Gastroesophageal sphincter (tissue), 4 donors: ENCODE data around the gene FOXL3. TPM values are rescaled to one million over a fixed set of nuclear protein-coding genes. Genes with fewer than 3 reads are reported as not detected.

Source experiments
- ATAC-seq: fragments of 150-250 bp; one replicate; pipeline ENCODE4 v1.9.1; 2016; ENCODE audit warnings: mild to moderate bottlenecking, moderate library complexity
- H3K27ac ChIP-seq, 4 donors: fragments of 200-600 bp; sonication (generic) in 3 of 4; 1 replicate in 3 of 4; 2 replicates in 1 of 4; pipeline ENCODE4 v1.5.1; 2016 to 2019
- H3K27me3 ChIP-seq: fragments of 200-600 bp; sonication (generic); one replicate; pipeline ENCODE4 v1.5.1; 2019
- H3K36me3 ChIP-seq, 2 donors: fragments of 200-600 bp; sonication (generic); one replicate each; pipeline ENCODE4 v1.5.1; 2019; ENCODE audit warnings: control low read depth in 1 of 2
- H3K4me1 ChIP-seq, 3 donors: fragments of 200-600 bp; sonication (generic); 1 replicate in 2 of 3; 2 replicates in 1 of 3; pipeline ENCODE4 v1.5.1; 2016 to 2019; ENCODE audit warnings: control low read depth in 2 of 3
- H3K4me3 ChIP-seq, 2 donors: fragments of 200-600 bp; sonication (generic); one replicate each; pipeline ENCODE4 v1.5.1; 2019; ENCODE audit warnings: mild to moderate bottlenecking in 1 of 2, moderate library complexity in 1 of 2
- H3K9me3 ChIP-seq, 3 donors: fragments of 200-600 bp; sonication (generic); one replicate each; pipeline ENCODE4 v1.5.1; 2017 to 2019; ENCODE audit warnings: control low read depth in 2 of 3
- EP300 ChIP-seq: sonication (generic); formaldehyde crosslinking; IDR thresholded peaks from one replicate; pipeline ENCODE4 v1.6.1; 2017; ENCODE audit warnings: antibody characterized with exemption, mild to moderate bottlenecking
- POLR2A ChIP-seq, 2 donors: fragments of 450-650 bp; IDR thresholded peaks; one replicate each; pipeline ENCODE4 v1.6.1; 2017; ENCODE audit warnings: antibody characterized with exemption in 2 of 2, mild to moderate bottlenecking in 2 of 2, moderate library complexity in 1 of 2
- POLR2AphosphoS5 ChIP-seq: sonication (generic); formaldehyde crosslinking; IDR thresholded peaks from one replicate; pipeline ENCODE4 v1.6.1; 2017; ENCODE audit warnings: antibody characterized with exemption
- WGBS, 2 donors: methylation state at CpG; one replicate each; pipeline ENCODE4 v1.1.5; 2018; ENCODE audit warnings: low coverage in 1 of 2; 5-methylcytosine and 5-hydroxymethylcytosine counted together
- total RNA-seq, 4 donors: library from RNA; depleted of rRNA; stranded (reverse); fragments of >200 nt; gene quantifications; one replicate each; pipeline ENCODE4 v1.1.0, GENCODE V29; 2016
- TF ChIP-seq, protein P1 (sequence below), 4 experiments: fragments of 200-600 bp in 2 of 4; fragments of 450-650 bp in 2 of 4; sonication (generic) in 1 of 4; IDR thresholded peaks; one replicate each; pipeline ENCODE4 v1.5.1; 2017 to 2019; ENCODE audit warnings: antibody characterized with exemption in 4 of 4, mild to moderate bottlenecking in 2 of 4, moderate library complexity in 2 of 4

Gene FOXL3
- total RNA-seq, 4 donors from 2014 or later, result not detected

DNA sequence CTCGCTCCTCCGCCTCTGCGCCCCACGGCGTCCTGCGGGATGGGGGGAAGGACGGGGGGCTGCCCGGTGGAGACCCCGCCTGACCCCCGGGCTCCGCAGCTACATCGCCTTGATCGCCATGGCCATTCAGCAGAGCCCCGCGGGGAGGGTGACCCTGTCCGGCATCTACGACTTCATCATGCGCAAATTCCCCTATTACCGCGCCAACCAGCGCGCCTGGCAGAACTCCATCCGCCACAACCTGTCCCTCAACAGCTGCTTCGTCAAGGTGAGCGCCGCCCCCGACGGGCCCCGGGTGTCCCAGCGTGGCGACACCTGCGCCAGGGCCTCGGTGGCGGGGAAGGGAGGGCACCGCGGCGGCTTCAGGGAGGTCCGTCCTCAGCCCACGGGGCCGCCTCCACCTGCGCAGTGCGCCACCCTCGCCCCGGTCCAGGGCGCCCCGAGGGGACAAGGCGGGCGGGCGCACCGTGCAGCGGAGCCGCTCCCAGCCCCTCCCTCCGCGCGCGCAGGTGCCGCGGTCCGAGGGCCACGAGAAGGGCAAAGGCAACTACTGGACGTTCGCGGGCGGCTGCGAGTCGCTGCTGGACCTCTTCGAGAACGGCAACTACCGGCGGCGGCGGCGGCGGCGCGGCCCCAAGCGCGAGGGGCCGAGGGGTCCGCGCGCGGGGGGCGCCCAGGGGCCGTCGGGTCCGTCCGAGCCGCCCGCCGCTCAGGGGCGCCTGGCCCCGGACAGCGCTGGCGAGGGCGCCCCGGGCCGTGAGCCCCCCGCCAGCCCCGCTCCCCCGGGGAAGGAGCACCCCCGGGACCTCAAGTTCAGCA, 793 bp downstream of the FOXL3 start:
- WGBS, 2 donors, result no CpG with 5 or more reads among the region's 102 CpGs
- Histone ChIP-seq H3K4me1 (peaks cover 0 to 22% (median 4%) of the 10 kb centered on the region in 3 donors), H3K36me3 (no peaks in the 10 kb centered on the region), H3K9me3 (no peaks in the 10 kb centered on the region), H3K4me3 (no peak overlapping the region), H3K27ac (no peak overlapping the region), H3K27me3 (peaks cover 88% of the 10 kb centered on the region)
- TF ChIP-seq, protein P1, sequence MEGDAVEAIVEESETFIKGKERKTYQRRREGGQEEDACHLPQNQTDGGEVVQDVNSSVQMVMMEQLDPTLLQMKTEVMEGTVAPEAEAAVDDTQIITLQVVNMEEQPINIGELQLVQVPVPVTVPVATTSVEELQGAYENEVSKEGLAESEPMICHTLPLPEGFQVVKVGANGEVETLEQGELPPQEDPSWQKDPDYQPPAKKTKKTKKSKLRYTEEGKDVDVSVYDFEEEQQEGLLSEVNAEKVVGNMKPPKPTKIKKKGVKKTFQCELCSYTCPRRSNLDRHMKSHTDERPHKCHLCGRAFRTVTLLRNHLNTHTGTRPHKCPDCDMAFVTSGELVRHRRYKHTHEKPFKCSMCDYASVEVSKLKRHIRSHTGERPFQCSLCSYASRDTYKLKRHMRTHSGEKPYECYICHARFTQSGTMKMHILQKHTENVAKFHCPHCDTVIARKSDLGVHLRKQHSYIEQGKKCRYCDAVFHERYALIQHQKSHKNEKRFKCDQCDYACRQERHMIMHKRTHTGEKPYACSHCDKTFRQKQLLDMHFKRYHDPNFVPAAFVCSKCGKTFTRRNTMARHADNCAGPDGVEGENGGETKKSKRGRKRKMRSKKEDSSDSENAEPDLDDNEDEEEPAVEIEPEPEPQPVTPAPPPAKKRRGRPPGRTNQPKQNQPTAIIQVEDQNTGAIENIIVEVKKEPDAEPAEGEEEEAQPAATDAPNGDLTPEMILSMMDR (IDR thresholded peaks at IDR 0.05), result no peak
- no peak for TF ChIP-seq POLR2AphosphoS5
- no peak for TF ChIP-seq EP300
- TF ChIP-seq POLR2A (IDR thresholded peaks at IDR 0.05), result no peak
- no peak for ATAC-seq

- TF ChIP-seq EP300 (no peak), POLR2A (IDR thresholded peaks at IDR 0.05) (no peak)
- H3K27me3 ChIP-seq, result peaks cover 88% of the 10 kb centered on the region
- WGBS, 2 donors, result 74 to 80% methylated on average over 1 to 3 of the region's 21 CpGs
Observed at GRCh38 chr7:291373-292092, 1.6 kb downstream of the FOXL3 start.

GRCh38 chr7:292226-292625, 2.3 kb downstream of the FOXL3 start:
- peaks cover 86% of the 10 kb centered on the region for H3K27me3 ChIP-seq
- no peak for TF ChIP-seq POLR2AphosphoS5
- no peak for TF ChIP-seq POLR2A (IDR thresholded peaks at IDR 0.05)
- TF ChIP-seq EP300, result no peak
- TF ChIP-seq, protein P1 (IDR thresholded peaks at IDR 0.05), result no peak
- H3K4me3 ChIP-seq, result no peak overlapping the region
- WGBS, 2 donors, result 69 to 79% methylated on average over 3 to 4 of the region's 7 CpGs
- H3K4me1 ChIP-seq, result peaks cover 0 to 22% (median 4%) of the 10 kb centered on the region in 3 donors
- no peaks in the 10 kb centered on the region for H3K9me3 ChIP-seq
- no peaks in the 10 kb centered on the region for H3K36me3 ChIP-seq
- H3K27ac ChIP-seq, result no peak overlapping the region
- ATAC-seq, result no peak

More at GRCh38 chr7:291373-292092, 1.6 kb downstream of the FOXL3 start:
- no peak overlapping the region for H3K27ac ChIP-seq
- H3K9me3 ChIP-seq, result no peaks in the 10 kb centered on the region
- H3K36me3 ChIP-seq, result no peaks in the 10 kb centered on the region
- H3K4me1 ChIP-seq, result peaks cover 0 to 22% (median 4%) of the 10 kb centered on the region in 3 donors
- H3K4me3 ChIP-seq, result no peak overlapping the region
- no peak for ATAC-seq

DNA sequence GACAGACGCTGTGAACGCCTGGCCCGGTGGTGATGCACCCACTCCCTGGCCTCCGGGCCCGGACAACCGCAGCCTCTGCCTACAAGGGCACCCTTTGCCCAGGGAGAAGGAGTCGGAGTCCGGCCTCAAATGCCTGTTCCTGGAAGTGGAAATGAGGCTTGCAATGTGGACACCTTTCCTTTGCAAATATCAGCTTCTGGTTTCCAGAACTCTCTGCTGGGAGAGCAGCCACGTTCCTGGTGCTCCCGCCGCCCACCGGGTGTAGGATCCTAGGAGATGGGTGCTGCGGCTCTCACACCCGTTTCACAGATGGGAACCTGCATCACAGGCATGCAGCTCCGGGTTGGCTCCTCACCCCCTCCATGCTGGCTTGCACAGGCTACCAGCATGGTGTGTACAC, 2.9 kb downstream of the FOXL3 start:
- no peak for TF ChIP-seq EP300
- TF ChIP-seq POLR2AphosphoS5, result no peak
- TF ChIP-seq POLR2A (IDR thresholded peaks at IDR 0.05), result no peak
- TF ChIP-seq, protein P1 (IDR thresholded peaks at IDR 0.05), result no peak
- no peaks in the 10 kb centered on the region for H3K9me3 ChIP-seq
- H3K27ac ChIP-seq, result no peak overlapping the region
- H3K4me1 ChIP-seq, result peaks cover 0 to 22% (median 4%) of the 10 kb centered on the region in 3 donors
- peaks cover 86% of the 10 kb centered on the region for H3K27me3 ChIP-seq
- ATAC-seq, result no peak
- no peaks in the 10 kb centered on the region for H3K36me3 ChIP-seq
- no peak overlapping the region for H3K4me3 ChIP-seq
- WGBS, 2 donors, result 79 to 83% methylated on average over 1 to 6 of the region's 15 CpGs

DNA sequence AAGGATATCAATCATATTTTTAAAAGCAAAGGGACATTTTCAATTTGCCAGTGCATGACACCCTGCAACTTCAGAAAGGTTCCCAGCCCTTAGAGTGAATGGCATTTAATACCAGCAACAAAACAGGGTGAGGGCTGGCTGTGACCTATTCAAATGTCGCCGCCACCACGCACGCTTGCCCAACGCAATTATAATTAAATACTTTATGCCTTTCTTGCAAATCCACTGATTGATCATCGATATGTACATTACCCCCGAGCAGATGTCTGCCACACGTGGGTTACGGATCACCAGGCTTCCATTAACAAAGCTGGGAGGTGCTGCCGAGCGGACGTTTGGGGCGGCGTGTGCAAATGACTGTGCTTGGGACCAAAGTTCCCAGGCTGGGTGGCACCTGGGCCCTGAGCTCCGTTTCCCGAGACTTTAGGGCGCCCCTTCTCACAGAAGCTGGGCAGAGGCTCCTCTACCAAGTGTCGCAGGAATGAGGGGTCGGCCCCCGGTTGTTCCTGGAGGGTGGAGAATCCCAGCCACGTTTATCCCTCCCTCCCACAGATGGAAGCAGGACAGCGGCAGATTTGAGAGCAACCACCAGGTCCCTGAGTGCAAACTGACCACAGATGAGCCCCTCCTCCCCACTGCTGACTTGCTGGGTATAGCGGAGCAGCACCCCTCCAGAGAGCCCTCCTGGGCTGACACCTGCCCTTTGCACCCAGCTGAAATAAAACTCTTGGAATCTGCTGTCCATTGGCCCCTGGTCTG, 3.9 kb downstream of the FOXL3 start:
- H3K36me3 ChIP-seq, result no peaks in the 10 kb centered on the region
- WGBS, 2 donors, result 73 to 74% methylated on average over 8 to 15 of the region's 23 CpGs
- TF ChIP-seq EP300 (no peak), POLR2AphosphoS5 (no peak), POLR2A (IDR thresholded peaks at IDR 0.05) (no peak)
- TF ChIP-seq, protein P1 (IDR thresholded peaks at IDR 0.05), result no peak
- H3K27ac ChIP-seq, result no peak overlapping the region
- H3K4me3 ChIP-seq, result no peak overlapping the region
- H3K9me3 ChIP-seq, result no peaks in the 10 kb centered on the region
- peaks cover 78% of the 10 kb centered on the region for H3K27me3 ChIP-seq
- H3K4me1 ChIP-seq, result peaks cover 0 to 22% (median 4%) of the 10 kb centered on the region in 3 donors
- no peak for ATAC-seq
